Activated CD4-positive, alpha-beta T cell treated with anti-CD3 and anti-CD28 coated beads for 48 hours (primary cell): Measurements from ENCODE around the gene PPP1R16B.
"Not testable (repeated sequence)": the region's sequence is repeated elsewhere in the genome, so short reads cannot be mapped to it uniquely, and the experiment has no call there.

ENCODE experiments used
- DNase-seq: peaks from one replicate; pipeline ENCODE4 v3.0.0-alpha.2; 2020

Gene PPP1R16B

DNA sequence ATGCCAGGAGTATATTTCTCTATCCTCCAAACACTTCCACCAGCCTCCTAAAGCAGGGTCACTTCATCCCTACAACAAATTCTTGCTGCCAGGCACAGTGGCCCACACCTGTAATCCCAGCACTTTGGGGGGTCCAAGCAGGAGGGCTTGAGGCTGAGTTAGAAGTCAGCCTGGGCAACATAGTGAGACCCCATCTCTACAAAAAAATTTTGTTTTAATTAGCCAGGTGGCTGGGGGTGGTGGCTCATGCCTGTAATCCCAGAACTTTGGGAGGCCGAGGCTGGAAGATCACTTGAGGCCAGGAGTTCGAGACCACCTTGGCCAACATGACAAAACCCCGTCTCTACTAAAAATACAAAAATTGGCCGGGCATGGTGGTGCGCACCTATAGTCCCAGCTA is 11.4 kb upstream of the PPP1R16B start:
- DNase-seq = not testable (repeated sequence)

DNA sequence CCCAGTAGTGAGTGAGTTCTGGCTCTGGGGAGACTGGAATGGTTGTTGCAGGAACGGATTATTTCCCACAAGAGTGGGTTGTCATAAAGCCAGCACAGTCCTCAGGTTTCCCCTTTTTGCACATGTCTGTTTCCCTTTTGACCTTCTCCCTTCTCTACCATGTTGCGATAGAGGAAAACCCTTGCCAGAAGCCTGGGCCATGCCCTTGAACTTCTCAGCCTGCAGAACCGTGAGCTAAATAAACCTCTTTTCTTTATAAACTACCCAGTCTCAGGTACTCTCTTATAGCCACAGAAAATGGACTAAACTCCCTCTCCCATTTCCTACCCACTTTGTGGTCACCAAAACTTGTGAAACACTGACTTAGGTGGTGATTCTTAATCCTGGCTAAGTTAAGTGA is 7.2 kb upstream of the PPP1R16B start:
- DNase-seq = no peak

DNA sequence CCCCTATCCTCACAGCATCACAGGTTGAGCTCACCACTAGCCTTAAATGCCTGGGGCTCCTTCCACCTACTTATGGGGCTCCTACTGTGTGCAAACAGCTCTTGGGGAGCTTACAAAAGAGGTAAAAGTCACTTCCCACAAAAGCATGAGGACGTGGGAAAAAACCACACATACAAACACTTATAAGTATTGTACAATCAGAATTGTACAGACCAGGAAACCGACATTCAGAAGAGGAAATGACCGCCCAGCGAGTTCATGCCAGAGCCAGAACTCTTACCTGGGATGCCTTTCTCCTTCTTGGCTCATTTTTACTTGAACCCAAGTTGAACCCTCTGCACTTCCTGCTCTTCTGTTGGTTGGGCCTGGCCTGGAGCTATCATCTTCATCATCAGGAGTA is 6.3 kb upstream of the PPP1R16B start:
- DNase-seq = no peak

DNA sequence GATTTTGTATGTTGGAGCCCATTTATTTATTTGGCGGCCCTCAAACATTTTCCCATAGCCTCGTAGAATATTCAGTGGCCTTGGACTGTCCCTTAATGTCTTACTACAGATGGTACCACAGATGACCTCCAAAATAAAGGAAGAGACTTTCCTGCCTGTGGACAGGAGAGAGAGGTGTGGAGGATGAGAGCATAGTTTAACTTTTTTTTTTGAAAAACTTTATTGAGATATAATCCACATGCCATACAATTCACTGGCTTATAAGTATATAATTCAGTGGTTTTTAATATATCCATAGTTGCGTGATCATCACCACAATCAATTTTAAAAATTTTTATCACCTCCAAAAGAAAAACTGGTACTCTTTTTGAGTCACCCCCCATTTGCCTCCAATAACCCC is 4.6 kb upstream of the PPP1R16B start:
- no peak for DNase-seq

DNA sequence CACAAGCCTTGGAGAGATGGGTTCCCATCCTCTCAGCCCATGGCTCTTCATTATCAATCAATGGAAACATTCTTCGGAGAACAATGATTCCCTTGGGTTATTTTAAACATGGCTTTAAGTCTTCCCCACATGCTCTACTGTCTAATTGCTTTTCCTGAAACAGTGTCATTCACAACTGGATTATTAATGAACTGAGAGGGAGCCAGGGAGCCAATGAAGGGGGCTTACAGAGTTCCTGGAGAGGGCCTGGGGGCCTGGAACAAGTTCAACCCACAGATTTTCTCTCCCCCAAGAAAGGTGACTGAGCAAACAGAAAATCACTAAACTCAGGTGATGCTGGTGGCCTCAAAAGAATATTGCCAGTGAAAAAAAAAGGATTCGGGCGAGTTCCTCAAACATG is 1.3 kb upstream of the PPP1R16B start:
- DNase-seq = no peak

DNA sequence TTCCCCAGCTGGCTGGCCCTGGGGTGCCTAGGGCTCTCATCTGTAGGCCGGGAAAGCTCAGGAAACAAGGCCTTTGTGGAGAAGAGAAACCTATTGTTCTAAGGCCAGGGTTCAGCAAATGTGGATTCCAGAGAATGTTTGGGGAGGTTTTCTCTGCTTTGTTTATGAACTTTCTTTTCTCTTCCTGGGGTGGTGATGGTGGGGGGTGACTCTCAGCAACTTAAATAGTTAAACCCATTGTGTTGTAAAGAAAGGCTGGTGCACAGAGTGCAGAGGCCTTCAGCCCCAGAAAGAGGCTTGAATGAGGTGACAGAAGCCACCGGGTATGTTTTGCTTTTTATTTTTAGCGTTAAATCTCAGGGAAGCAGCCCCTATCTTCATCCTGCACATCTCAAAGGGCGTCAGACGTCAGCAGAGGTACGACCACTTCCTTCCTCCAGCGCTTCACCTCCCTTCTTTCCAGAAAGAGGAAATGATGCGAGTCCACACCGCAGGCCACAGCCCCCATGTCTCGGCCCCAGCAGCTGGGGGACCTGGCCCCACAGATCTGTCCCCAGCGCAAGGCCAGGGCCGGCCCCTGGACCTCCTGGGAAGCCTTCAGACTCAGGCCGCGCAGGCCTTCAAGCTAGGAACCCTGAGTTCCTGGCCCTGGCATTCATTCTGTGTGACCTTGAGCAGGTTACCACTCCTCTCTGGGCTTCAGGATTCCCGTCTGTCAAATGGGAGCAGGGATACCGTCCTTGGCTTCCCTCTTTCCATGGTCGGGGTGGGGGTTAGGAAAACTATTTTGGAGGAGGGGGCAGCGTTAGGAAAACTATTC is 605 bp upstream of the PPP1R16B start:
- DNase-seq = peak; percentile 70

DNA sequence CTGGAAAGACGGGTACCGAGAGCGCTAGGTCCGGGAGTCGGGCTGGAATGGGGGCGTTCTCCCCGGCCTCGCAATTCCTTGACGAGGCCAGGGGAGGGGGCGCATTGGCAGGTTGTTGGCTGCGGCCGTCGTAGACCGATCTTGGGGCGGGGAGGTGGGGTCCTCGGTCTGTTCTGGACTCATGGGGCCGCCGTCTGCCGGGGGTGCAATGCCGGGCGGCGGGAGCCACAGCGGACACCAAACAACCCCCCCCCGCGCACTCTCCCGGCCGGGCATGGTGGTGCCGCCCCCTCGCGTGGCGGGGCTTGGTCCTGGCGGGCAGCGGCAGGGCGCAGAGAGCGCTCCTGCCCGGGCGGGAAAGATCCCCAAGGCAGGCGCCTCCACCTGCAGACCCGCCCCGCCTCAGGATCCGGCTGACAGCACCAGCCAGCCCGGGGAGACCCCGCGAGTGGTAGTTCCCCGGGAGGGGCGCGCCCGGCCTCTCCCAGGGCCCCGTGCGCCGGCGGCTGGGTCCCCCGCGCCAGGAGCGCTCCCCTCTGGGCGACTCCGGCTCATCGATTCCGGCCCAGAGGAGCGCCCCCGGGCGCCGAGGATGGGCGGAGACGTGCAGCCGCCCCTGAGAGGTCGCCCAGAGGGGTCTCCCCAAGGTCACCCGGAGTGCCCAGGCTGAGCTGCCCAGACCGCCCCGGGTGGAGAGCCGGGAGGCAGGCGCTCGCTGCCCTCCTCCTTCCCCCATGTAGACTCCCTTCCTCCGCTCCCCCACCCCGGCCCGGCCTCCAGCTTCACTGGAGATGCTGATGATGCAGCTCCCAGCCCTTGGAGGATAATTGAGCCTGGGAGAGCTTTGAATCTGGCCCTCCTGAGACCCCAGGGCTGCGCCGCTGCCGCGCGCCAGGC is 709 bp downstream of the PPP1R16B start:
- DNase-seq = peak; percentile 48

DNA sequence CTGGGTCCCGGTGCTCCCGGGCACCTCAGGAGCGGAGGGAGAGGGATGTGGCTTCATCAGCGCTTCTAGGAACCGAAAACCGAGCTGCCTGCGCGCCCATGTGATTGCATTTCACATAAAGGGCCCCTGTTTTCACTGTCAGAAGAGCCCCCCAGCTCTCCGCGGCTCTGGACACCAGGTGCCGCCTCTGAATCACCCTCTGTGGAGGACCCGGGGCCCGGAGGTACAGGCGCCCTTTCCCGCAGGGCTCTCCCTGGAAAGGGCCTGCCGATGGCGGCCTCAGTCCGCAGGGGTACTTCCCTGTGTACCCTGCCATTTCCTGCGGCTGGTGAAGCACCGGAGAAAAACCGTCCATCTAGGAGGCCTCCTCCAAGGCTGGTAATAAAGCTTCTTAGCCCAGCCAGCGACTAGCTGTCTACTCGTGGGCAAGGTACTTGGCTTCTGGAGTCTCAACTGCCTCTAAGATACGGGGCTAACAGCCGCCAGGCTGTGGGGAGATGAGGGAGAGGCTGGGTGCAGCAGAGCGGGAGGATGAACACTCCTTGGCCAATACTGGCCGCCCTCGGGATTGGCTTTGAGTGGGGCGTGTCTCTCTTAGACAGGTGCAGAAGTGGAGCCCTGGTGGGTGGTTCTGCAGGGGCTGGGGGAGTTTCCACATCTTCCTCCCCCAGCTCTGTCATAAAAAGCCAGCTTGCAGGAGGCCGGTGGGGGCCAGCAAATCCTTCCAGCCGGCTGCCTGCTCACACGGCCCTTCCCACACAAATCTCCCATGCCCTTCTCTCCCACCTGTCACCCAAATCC is 1.6 kb downstream of the PPP1R16B start:
- DNase-seq = peak; percentile 53

DNA sequence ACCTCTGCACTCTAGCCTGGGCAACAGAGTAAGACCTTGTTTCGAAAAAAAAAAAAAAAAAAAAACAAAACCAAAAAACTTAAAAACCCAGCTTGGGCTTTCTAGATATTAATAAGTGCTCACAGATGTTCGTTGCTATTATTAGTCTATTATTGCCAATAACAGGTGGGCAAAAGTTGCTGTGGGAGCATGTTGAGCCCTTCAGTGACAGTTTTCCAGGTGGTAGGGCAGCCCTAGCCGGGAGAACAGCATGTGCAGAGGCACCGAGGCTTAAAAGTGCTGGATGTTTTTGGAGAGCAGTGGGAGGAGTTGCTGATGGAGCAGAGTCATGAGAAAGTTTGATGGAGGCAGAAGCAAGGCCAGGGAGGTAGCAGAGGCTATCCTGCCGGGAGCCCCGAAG is 4.4 kb downstream of the PPP1R16B start:
- DNase-seq = no peak

DNA sequence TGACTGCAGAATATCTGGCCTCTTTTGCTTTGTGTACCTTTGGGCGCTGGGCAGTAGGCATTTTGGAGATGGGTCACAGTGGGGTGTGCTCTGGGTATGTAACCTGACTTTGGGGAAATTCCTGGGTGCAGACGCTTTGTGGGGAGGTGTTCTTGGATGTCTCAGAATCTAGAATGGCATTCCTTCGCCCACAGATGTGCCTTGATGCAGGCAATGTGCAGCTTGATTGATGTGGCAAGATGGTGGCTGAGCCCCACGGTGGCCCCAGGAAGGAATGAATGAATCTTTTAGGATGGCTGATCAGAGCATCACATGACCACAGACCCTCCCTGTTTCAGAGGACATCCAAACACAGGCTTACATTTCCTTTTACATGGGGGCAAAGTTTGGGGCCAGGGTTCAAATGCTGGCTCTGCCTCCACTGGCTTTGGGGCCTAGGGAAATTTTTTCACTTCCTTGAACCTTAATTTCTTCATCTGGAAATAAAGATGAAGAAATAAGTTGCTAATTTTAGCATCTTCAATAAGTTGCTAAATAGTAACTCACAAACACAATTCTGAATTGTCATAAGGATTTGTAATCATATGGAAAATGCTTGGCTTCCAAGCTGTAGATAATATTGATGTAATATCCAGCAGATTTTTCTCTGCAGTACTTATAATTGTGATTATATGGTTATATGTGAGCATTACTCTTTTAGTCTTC is 5.6 kb downstream of the PPP1R16B start:
- DNase-seq = no peak

DNA sequence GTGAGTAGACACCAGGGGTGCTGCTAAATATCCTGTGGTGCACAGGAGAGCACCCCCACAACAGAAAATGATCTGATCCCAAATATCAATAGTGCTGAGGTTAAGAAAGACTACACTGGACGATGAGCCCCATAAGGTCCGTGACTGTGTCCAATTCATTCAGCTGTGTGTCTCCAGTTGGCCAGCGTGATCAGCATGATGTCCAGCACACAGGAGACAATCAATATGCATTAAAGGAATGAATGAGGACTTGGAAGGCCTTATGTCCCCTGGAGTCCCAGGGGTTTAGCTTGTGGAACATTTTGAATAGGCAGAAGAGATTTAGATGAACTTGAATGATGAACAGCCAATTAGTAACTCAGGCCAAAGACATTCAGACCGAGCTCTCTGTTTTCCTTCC is 6.3 kb downstream of the PPP1R16B start:
- DNase-seq = no peak

DNA sequence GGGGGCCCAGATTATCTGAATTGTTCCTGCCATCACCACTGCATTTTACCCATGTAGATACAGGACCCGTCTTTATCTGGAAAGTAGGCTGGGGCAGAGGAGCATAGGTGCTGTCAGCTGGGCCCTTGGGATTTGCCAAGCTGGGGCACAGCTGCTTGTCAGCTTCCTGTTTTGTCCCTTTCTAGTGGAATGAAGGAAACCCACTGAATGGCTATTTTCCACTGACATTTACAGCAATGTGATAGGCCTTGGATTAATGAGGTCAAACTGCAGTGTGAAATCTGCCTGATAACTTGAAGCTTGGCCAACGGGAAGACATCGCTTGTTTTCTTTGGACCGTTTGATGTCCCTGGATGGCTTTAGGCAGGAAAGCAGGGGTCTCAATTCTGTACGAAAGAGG is 6.7 kb downstream of the PPP1R16B start:
- DNase-seq = no peak

DNA sequence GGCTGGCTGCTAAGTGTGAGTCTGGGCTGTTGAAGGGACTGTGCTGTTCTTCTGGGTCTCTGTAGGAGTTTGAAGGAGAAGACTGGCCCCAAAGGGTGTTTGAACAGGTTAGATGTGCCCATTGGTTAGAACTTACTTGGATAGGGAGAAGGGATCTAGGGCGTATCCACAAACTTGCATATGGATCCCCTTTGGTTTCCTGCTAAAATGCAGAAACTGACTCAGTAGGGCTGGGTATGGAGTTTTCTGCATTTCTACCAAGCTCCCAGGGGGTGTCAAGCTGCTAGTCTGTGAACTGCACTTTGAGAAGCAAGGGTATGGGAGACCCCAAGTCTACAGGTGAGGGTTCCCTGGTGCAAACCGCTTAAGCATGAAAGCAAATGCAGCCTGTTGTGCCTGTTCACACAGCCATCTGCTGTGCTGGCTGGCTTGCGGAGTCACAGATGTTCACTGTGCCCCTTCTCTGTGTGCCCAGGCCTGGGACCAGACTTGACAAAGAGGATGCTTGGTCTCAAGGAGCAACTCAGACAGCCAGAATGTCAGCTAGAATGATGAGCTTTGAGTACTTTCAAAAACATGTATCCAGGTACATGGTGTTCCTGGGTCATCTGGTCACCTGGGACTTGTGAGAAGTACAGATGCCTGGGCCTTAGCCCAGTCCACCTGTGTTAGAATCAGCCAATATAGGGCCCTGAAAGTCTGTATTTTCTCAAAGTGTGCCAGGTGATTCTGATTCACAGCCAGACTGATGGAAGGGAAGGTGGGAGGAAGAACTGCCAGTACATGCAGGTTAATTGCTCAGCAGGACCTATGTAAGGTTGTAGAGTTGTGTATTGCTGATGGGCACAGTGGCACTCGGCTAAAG is 7.4 kb downstream of the PPP1R16B start:
- DNase-seq = no peak

DNA sequence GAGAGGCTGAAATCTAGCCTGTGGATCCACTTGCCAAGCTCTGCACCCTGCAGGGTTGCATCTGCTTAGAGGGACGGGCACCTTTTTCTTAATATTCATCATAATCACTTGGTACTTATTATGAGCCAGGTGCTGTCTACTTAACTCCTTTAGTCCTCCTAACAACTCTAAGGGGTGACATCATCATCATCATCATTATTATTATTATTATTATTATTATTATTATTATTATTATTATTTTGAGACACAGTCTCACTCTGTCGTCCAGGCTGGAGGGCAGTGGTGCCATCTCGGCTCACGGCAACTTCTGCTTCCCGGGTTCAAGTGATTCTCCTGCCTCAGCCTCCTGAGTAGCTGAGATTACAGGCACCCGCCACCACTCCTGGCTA is 8.1 kb downstream of the PPP1R16B start:
- not testable (repeated sequence) for DNase-seq

DNA sequence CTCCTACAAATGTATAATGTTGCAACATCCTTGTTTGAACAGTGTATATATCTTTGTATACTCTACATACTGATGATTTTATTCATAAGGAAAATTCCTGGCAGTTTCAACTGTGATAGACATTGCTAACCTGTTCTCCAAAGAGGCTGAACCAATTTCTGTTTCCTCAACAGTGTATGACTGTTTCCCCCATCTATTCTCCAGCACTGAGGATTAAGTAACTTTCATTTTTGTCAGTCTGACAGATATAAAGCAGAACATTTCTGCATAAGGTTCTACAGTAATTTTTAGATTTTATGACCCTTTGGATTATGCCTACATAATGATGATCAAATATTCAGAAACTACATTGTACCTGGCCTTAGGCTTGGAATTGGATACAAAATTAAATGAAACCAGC is 9.9 kb downstream of the PPP1R16B start:
- DNase-seq = no peak

DNA sequence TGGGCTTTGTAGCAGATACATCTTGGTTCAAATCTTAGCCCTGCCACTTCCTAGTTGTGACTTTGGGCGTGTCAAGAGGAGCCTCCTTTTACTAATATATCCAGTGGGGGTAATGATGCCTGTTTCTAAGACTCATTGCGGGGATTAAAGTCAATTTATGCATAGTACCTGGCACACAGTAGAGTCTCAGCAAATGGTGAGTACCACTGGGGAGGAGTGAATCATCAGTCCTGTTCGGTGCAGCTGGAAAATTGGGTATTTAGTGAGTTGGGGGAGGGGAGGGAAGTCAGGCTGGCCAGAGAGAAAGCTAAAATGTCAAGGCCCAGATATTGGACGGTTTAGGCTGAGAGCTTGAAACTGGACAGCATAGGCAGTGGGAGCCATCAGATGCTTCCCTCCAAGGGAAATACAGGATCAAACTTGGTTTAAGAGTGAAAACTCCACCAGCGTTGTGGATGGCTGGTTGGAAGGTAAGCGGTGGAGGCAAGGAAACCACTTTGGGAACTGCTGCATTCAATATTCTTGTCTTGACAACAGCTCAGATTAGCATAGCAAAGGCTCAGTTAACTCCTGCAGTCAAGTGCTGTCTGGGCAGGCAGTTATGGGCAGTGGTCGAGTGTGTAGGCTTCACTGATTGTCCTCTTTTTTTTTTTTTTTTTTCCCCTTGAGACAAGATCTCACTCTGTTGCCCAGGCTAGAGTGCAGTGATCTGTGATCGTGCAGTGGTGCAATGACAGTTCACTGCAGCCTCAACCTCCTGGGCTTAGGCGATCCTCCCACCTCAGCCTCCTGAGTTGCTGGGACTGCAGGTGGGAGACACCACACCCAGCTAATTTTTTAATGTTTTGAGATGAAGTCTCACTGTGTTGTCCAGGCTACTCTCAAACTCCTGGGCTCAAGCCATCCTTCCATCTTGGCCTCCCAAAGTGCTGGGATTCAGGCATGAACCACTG is 12.9 kb downstream of the PPP1R16B start:
- DNase-seq = no peak

DNA sequence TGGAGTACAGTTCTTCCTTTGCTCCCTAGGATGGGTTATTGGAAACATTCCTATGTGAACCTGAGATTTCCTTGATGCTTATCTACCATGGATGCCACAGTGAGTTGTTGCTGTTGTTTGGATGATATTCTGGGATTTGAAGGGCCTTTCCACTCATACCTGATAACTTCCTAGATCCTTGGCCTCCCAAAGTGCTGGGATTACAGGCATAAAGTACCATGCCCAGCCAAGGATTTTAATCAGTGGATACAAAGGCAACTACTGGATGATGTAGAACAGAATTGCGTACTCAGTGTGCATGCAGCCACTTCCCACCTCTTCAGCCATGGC is 20.0 kb downstream of the PPP1R16B start:
- DNase-seq = no peak

DNA sequence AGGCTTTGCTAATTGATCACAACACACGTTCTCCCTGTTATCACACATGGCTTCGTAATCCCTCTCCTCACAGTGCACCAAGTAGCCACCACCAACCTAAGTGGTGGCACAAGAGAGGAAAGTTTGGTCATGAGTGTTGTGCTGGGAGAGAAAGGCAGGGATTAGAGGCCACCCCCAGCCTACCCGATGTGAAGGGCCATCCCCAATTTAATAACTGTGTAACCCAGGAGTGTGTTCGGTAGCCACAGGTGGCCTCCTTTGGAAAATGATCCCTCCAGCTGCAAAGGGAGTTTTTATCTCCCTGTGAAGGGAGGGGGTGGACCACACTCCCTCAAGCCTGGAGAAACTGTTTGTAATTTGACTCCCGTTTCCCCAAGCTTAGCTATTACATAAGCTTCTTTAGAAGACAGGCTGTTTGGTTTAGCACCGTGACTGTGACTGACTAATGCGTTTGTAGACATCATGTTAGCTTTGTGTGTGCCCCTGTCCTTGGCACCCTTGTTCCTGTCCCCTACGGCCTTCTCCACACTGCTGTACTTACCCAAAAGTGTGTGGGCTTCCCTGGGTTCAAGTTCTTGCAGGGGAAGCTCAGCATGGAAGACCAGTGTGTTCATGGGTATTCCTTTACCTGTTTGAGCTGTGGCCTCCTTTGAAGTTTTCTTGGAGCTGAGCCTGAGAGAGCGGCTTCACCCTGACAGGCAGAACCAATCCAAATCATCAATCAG is 20.6 kb downstream of the PPP1R16B start:
- no peak for DNase-seq

DNA sequence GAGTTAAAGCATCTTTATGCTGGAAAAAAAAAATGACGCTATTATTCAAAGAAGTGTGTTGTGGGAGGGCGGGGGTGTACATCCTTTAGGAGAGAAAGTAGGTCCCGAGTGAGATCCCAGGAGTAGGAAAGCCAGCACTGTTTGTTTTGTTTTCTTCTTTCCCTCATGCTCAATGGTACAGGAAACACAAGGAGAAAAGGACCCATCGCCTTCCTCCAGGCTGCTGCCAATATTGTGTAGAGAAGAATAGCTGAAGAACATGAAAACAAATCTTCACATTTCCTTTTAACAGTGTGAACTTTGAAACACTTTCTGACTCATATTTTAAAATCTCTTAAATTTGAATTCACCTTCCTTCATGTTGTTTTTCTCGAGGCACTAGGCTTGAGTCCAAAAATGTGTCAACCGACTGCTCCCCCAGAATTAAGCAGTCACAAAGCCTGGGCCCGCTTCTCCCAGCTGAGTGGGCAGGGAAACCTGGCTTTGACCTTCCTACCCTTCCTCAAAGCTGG is 22.3 kb downstream of the PPP1R16B start:
- no peak for DNase-seq
